ENCODE measurements around the gene C1QTNF4.

The C1QTNF4 gene

DNA sequence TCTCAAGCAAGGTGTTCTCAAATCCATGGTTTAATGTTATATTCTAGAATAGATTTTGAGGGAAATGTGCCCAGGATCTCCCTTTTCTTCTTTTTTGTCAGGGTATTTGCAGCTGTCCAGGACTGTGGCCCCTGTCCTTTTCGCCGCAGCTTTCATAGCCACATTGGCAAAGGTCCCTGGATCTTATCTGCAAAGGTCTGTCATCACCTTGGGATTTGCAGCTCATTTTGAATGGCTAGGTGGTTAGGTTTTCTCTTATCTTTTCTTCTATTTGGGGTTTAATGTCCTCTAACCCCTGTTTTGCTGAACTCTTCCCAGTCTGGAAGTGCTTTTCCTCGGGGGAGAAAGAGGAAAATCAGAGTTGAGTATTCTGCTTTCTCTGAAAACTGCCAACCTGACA, 11.7 kb upstream of the C1QTNF4 start:
- H2BK5ac ChIP-seq (ENCODE audit: low read depth, low read length, poor library complexity): no peak overlapping the region
- H4K91ac ChIP-seq (ENCODE audit: low read depth, low read length): no peak overlapping the region
- no peak overlapping the region for H3K14ac ChIP-seq (ENCODE audit: low read length)
- H3K27me3 ChIP-seq (ENCODE audit: insufficient read depth, low read length): no peaks in the 10 kb centered on the region
- no peak for DNase-seq
- no peak overlapping the region for H3K4ac ChIP-seq (ENCODE audit: low read depth, low read length)
- WGBS (ENCODE audit: extremely low coverage, insufficient coverage, insufficient read length): no CpG with 5 or more reads among the region's 3 CpGs
- no peaks in the 10 kb centered on the region for H3K9me3 ChIP-seq (ENCODE audit: insufficient read depth, low read depth, low read length)
- H3K4me1 ChIP-seq (ENCODE audit: control insufficient read depth in 1 of 2, insufficient read depth in 2 of 2, low read length in 2 of 2): peaks cover 3 to 11% of the 10 kb centered on the region in 2 experiments
- H4K12ac ChIP-seq (ENCODE audit: low read depth, low read length): no peak overlapping the region
- no peak overlapping the region for H2BK12ac ChIP-seq (ENCODE audit: low read length)
- no peaks in the 10 kb centered on the region for H3K79me2 ChIP-seq (ENCODE audit: control insufficient read depth, insufficient read depth, low read length, poor library complexity)
- no peak overlapping the region for H2AFZ ChIP-seq (ENCODE audit: insufficient read depth, low read length, poor library complexity)
- no peaks in the 10 kb centered on the region for H3K36me3 ChIP-seq (ENCODE audit: control insufficient read depth in 1 of 2, insufficient read depth in 2 of 2, low read length in 2 of 2)
- H3K27ac ChIP-seq (ENCODE audit: low read depth, low read length): no peak overlapping the region
- no peak overlapping the region for H2BK120ac ChIP-seq (ENCODE audit: insufficient read depth, low read length, poor library complexity)
- H3K4me2 ChIP-seq (ENCODE audit: low read length): no peak overlapping the region
- H2AK5ac ChIP-seq (ENCODE audit: low read length): no peak overlapping the region
- H4K8ac ChIP-seq (ENCODE audit: low read depth, low read length): no peak overlapping the region
- H3K23ac ChIP-seq (ENCODE audit: low read length): no peak overlapping the region
- H3K79me1 ChIP-seq (ENCODE audit: low read length): no peaks in the 10 kb centered on the region
- no peak overlapping the region for H3K4me3 ChIP-seq (ENCODE audit: low read depth, low read length)
- H3K9ac ChIP-seq (ENCODE audit: low read length): no peak overlapping the region
- no peak overlapping the region for H3K18ac ChIP-seq (ENCODE audit: low read length)

DNA sequence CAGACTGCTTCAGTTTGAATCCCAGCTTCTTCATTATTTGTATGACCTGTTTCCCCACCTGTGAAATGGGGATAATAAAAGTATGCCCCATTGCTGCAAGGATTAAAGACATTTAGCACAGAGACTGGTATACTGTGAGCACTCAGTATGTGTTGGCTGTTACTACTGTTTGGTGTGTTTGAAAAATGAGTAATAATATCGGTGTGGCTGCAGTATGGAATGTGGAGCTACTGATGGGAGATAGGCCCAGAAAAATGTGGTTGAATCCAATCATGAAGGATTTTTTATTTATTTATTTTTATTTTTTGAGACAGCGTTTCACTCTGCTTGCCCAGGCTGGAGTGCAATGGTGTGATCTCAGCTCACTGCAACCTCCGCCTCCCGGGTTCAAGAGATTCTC, 9.1 kb upstream of the C1QTNF4 start:
- WGBS (ENCODE audit: extremely low coverage, insufficient coverage, insufficient read length): no CpG with 5 or more reads among the region's 4 CpGs
- Histone ChIP-seq H3K23ac (ENCODE audit: low read length) (no peak overlapping the region), H2BK5ac (ENCODE audit: low read depth, low read length, poor library complexity) (no peak overlapping the region), H4K8ac (ENCODE audit: low read depth, low read length) (no peak overlapping the region), H3K4me3 (ENCODE audit: low read depth, low read length) (no peak overlapping the region), H3K9me3 (ENCODE audit: insufficient read depth, low read depth, low read length) (no peaks in the 10 kb centered on the region), H2BK12ac (ENCODE audit: low read length) (no peak overlapping the region), H3K36me3 (ENCODE audit: control insufficient read depth in 1 of 2, insufficient read depth in 2 of 2, low read length in 2 of 2) (no peaks in the 10 kb centered on the region), H2AK5ac (ENCODE audit: low read length) (no peak overlapping the region), H3K4me1 (ENCODE audit: control insufficient read depth in 1 of 2, insufficient read depth in 2 of 2, low read length in 2 of 2) (peaks cover 3 to 11% of the 10 kb centered on the region in 2 experiments), H3K79me1 (ENCODE audit: low read length) (no peaks in the 10 kb centered on the region), H4K91ac (ENCODE audit: low read depth, low read length) (no peak overlapping the region), H3K4ac (ENCODE audit: low read depth, low read length) (no peak overlapping the region), H3K4me2 (ENCODE audit: low read length) (no peak overlapping the region), H3K27ac (ENCODE audit: low read depth, low read length) (no peak overlapping the region), H2AFZ (ENCODE audit: insufficient read depth, low read length, poor library complexity) (no peak overlapping the region), H3K79me2 (ENCODE audit: control insufficient read depth, insufficient read depth, low read length, poor library complexity) (no peaks in the 10 kb centered on the region), H3K14ac (ENCODE audit: low read length) (no peak overlapping the region), H3K18ac (ENCODE audit: low read length) (no peak overlapping the region), H3K27me3 (ENCODE audit: insufficient read depth, low read length) (no peaks in the 10 kb centered on the region), H2BK120ac (ENCODE audit: insufficient read depth, low read length, poor library complexity) (no peak overlapping the region), H4K12ac (ENCODE audit: low read depth, low read length) (no peak overlapping the region), H3K9ac (ENCODE audit: low read length) (no peak overlapping the region)
- no peak for DNase-seq

DNA sequence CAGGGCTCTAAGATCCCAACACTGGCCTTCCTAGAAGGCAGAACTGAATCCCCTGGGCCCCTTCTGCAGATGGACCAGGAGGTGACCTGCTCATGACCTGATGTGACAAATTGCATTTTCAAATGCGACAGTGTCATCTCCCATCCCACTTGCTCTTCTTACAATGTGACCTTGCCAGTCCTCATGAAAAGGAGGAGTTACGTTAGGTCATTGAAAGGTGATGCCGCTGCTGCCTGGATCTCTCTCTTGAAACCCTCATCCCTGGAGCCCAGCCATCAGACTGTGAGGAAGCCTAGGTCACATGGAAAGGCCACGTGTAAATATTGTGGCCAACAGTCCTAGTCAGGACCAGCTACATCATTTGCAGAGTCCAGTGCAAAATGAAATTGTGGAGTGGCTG, 5.7 kb upstream of the C1QTNF4 start:
- Histone ChIP-seq H3K23ac (ENCODE audit: low read length) (no peak overlapping the region), H4K12ac (ENCODE audit: low read depth, low read length) (no peak overlapping the region), H2AFZ (ENCODE audit: insufficient read depth, low read length, poor library complexity) (no peak overlapping the region)

DNA sequence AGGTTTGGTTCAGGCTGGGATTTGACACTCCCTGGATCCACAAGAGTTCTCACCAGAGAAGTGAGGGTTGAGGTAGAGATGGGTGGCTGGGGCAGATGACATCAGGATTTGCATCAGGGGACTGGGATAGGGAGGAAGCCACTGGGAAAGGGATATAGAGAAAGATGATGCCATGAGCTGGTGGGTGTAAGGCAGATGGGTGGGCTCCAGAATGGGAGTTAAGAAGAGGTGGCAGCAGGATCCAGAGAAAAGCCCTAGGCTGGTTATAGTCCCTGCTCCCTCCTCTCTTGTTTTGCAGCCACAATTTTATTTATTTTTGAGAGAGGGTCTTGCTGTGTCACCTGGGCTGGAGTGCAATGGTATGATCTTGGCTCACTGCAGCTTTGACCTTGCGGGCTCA, 1.8 kb upstream of the C1QTNF4 start:
- peaks cover 35% of the 10 kb centered on the region for H3K27me3 ChIP-seq (ENCODE audit: insufficient read depth, low read length)

More for the DNA sequence above, 5.7 kb upstream of the C1QTNF4 start:
- Histone ChIP-seq H4K91ac (ENCODE audit: low read depth, low read length) (no peak overlapping the region), H2BK12ac (ENCODE audit: low read length) (no peak overlapping the region), H4K8ac (ENCODE audit: low read depth, low read length) (no peak overlapping the region), H3K9me3 (ENCODE audit: insufficient read depth, low read depth, low read length) (no peaks in the 10 kb centered on the region), H3K4me3 (ENCODE audit: low read depth, low read length) (no peak overlapping the region), H3K36me3 (ENCODE audit: control insufficient read depth in 1 of 2, insufficient read depth in 2 of 2, low read length in 2 of 2) (no peaks in the 10 kb centered on the region), H3K4ac (ENCODE audit: low read depth, low read length) (no peak overlapping the region), H3K27me3 (ENCODE audit: insufficient read depth, low read length) (peaks cover 9% of the 10 kb centered on the region), H3K4me1 (ENCODE audit: control insufficient read depth in 1 of 2, insufficient read depth in 2 of 2, low read length in 2 of 2) (no peaks in the 10 kb centered on the region), H3K14ac (ENCODE audit: low read length) (no peak overlapping the region), H3K79me2 (ENCODE audit: control insufficient read depth, insufficient read depth, low read length, poor library complexity) (no peaks in the 10 kb centered on the region), H3K18ac (ENCODE audit: low read length) (no peak overlapping the region), H2BK120ac (ENCODE audit: insufficient read depth, low read length, poor library complexity) (no peak overlapping the region), H3K4me2 (ENCODE audit: low read length) (no peak overlapping the region), H3K79me1 (ENCODE audit: low read length) (no peaks in the 10 kb centered on the region), H2BK5ac (ENCODE audit: low read depth, low read length, poor library complexity) (no peak overlapping the region), H3K9ac (ENCODE audit: low read length) (no peak overlapping the region), H3K27ac (ENCODE audit: low read depth, low read length) (no peak overlapping the region), H2AK5ac (ENCODE audit: low read length) (no peak overlapping the region)
- no CpG with 5 or more reads among the region's 4 CpGs for WGBS (ENCODE audit: extremely low coverage, insufficient coverage, insufficient read length)
- no peak for DNase-seq

More for the DNA sequence above, 1.8 kb upstream of the C1QTNF4 start:
- no peak overlapping the region for H4K8ac ChIP-seq (ENCODE audit: low read depth, low read length)
- no peak overlapping the region for H3K23ac ChIP-seq (ENCODE audit: low read length)
- H3K36me3 ChIP-seq (ENCODE audit: control insufficient read depth in 1 of 2, insufficient read depth in 2 of 2, low read length in 2 of 2): no peaks in the 10 kb centered on the region
- no peaks in the 10 kb centered on the region for H3K79me2 ChIP-seq (ENCODE audit: control insufficient read depth, insufficient read depth, low read length, poor library complexity)
- no peak overlapping the region for H2AFZ ChIP-seq (ENCODE audit: insufficient read depth, low read length, poor library complexity)
- H2BK5ac ChIP-seq (ENCODE audit: low read depth, low read length, poor library complexity): no peak overlapping the region
- no peak overlapping the region for H3K9ac ChIP-seq (ENCODE audit: low read length)
- no peak overlapping the region for H4K91ac ChIP-seq (ENCODE audit: low read depth, low read length)
- H3K14ac ChIP-seq (ENCODE audit: low read length): no peak overlapping the region
- H2BK120ac ChIP-seq (ENCODE audit: insufficient read depth, low read length, poor library complexity): no peak overlapping the region
- no peak overlapping the region for H2AK5ac ChIP-seq (ENCODE audit: low read length)
- no peak overlapping the region for H3K4ac ChIP-seq (ENCODE audit: low read depth, low read length)
- H2BK12ac ChIP-seq (ENCODE audit: low read length): no peak overlapping the region
- no peak overlapping the region for H3K4me3 ChIP-seq (ENCODE audit: low read depth, low read length)
- H3K18ac ChIP-seq (ENCODE audit: low read length): no peak overlapping the region
- H3K4me2 ChIP-seq (ENCODE audit: low read length): no peak overlapping the region
- WGBS (ENCODE audit: extremely low coverage, insufficient coverage, insufficient read length): no CpG with 5 or more reads among the region's 1 CpG
- H3K27ac ChIP-seq (ENCODE audit: low read depth, low read length): no peak overlapping the region
- peaks cover 4 to 5% of the 10 kb centered on the region in 2 experiments for H3K4me1 ChIP-seq (ENCODE audit: control insufficient read depth in 1 of 2, insufficient read depth in 2 of 2, low read length in 2 of 2)
- H3K9me3 ChIP-seq (ENCODE audit: insufficient read depth, low read depth, low read length): no peaks in the 10 kb centered on the region
- H3K79me1 ChIP-seq (ENCODE audit: low read length): no peaks in the 10 kb centered on the region
- DNase-seq: no peak
- no peak overlapping the region for H4K12ac ChIP-seq (ENCODE audit: low read depth, low read length)

Data from trophoblast cell (in vitro differentiated cells and primary cell).